HL-60 (cell line): ENCODE measurements around the gene DCP1B.

Source experiments
- DNase-seq, 2 experiments: peaks; one replicate each; pipeline ENCODE4 v3.0.0-alpha.2; 2010 to 2020; ENCODE audit warnings: low read depth in 1 of 2, low spot score in 1 of 2
- H3K27ac ChIP-seq: fragments of 250-450 bp; sonication (Bioruptor Pico); replicated peaks from 2 replicates; pipeline ENCODE4 v1.5.1; 2020; ENCODE audit warnings: mild to moderate bottlenecking, moderate library complexity
- H3K27me3 ChIP-seq: fragments of 250-450 bp; sonication (Bioruptor Pico); 2 replicates; pipeline ENCODE4 v1.5.1; 2021; ENCODE audit warnings: mild to moderate bottlenecking, moderate library complexity; ENCODE audit not compliant: insufficient read depth, poor library complexity, severe bottlenecking
- H3K4me3 ChIP-seq: replicated peaks from 2 replicates; pipeline ENCODE4 v1.5.1; 2011; ENCODE audit warnings: mild to moderate bottlenecking, control low read depth, low read length; ENCODE audit not compliant: insufficient read depth
- GABPA ChIP-seq: IDR thresholded peaks from 2 replicates; pipeline ENCODE4 v1.6.1; 2012; ENCODE audit warnings: low read depth
- POLR2AphosphoS5 ChIP-seq: IDR thresholded peaks from 2 replicates; pipeline ENCODE4 v1.6.1; 2012; ENCODE audit warnings: low read depth
- SPI1 ChIP-seq: IDR thresholded peaks from 2 replicates; pipeline ENCODE4 v1.6.1; 2012; ENCODE audit warnings: low read depth, mild to moderate bottlenecking, borderline replicate concordance
- TF ChIP-seq, protein P1 (sequence below): IDR thresholded peaks from 2 replicates; pipeline ENCODE4 v1.6.1; 2012; ENCODE audit warnings: low read depth; ENCODE audit not compliant: insufficient replicate concordance
- TF ChIP-seq, protein P2 (sequence below): IDR thresholded peaks from one replicate; pipeline ENCODE4 v1.5.1; 2011; ENCODE audit warnings: low read length, control low read depth, inconsistent platforms; ENCODE audit not compliant: insufficient read depth

The DCP1B gene

DNA sequence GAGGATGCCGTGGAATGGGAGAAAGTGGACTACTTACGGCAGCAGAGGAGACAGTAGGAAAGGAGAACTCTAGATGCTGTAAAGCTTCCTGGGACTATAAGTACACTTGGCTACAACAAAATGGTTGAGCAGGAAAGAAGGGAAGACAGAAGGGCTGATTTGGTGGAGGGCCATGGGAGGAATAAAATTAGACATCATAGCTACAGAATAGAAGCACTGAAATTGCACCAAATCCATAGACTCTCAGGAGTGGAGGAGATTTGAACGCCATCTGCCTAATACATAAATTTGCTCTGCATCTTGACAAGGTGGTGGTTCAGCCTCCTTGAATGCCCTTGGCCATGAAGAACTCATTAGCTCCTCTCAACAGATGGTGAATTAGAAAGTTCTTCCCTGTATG, 16.3 kb upstream of the DCP1B start:
- no peak for DNase-seq
- H3K27ac ChIP-seq, result no peak overlapping the region
- TF ChIP-seq, protein P1, sequence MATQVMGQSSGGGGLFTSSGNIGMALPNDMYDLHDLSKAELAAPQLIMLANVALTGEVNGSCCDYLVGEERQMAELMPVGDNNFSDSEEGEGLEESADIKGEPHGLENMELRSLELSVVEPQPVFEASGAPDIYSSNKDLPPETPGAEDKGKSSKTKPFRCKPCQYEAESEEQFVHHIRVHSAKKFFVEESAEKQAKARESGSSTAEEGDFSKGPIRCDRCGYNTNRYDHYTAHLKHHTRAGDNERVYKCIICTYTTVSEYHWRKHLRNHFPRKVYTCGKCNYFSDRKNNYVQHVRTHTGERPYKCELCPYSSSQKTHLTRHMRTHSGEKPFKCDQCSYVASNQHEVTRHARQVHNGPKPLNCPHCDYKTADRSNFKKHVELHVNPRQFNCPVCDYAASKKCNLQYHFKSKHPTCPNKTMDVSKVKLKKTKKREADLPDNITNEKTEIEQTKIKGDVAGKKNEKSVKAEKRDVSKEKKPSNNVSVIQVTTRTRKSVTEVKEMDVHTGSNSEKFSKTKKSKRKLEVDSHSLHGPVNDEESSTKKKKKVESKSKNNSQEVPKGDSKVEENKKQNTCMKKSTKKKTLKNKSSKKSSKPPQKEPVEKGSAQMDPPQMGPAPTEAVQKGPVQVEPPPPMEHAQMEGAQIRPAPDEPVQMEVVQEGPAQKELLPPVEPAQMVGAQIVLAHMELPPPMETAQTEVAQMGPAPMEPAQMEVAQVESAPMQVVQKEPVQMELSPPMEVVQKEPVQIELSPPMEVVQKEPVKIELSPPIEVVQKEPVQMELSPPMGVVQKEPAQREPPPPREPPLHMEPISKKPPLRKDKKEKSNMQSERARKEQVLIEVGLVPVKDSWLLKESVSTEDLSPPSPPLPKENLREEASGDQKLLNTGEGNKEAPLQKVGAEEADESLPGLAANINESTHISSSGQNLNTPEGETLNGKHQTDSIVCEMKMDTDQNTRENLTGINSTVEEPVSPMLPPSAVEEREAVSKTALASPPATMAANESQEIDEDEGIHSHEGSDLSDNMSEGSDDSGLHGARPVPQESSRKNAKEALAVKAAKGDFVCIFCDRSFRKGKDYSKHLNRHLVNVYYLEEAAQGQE, result no peak
- TF ChIP-seq GABPA (no peak), SPI1 (no peak), POLR2AphosphoS5 (no peak)
- TF ChIP-seq, protein P2, sequence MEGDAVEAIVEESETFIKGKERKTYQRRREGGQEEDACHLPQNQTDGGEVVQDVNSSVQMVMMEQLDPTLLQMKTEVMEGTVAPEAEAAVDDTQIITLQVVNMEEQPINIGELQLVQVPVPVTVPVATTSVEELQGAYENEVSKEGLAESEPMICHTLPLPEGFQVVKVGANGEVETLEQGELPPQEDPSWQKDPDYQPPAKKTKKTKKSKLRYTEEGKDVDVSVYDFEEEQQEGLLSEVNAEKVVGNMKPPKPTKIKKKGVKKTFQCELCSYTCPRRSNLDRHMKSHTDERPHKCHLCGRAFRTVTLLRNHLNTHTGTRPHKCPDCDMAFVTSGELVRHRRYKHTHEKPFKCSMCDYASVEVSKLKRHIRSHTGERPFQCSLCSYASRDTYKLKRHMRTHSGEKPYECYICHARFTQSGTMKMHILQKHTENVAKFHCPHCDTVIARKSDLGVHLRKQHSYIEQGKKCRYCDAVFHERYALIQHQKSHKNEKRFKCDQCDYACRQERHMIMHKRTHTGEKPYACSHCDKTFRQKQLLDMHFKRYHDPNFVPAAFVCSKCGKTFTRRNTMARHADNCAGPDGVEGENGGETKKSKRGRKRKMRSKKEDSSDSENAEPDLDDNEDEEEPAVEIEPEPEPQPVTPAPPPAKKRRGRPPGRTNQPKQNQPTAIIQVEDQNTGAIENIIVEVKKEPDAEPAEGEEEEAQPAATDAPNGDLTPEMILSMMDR, result no peak

GRCh38 chr12:2019126-2019525, 14.9 kb upstream of the DCP1B start:
- H3K27me3 ChIP-seq, result peaks cover 2% of the 10 kb centered on the region
- no peak overlapping the region for H3K4me3 ChIP-seq
- DNase-seq, result no peak
- H3K27ac ChIP-seq, result no peak overlapping the region
- TF ChIP-seq, protein P1, result no peak
- no peak for TF ChIP-seq SPI1
- TF ChIP-seq GABPA, result no peak
- TF ChIP-seq POLR2AphosphoS5, result no peak
- TF ChIP-seq, protein P2, result no peak

More for the DNA sequence above, 16.3 kb upstream of the DCP1B start:
- H3K27me3 ChIP-seq, result peaks cover 2% of the 10 kb centered on the region
- H3K4me3 ChIP-seq, result no peak overlapping the region

- Histone ChIP-seq H3K27me3 (peaks cover 2% of the 10 kb centered on the region), H3K27ac (no peak overlapping the region), H3K4me3 (no peak overlapping the region)
- no peak for DNase-seq
- TF ChIP-seq GABPA (no peak), SPI1 (no peak), POLR2AphosphoS5 (no peak)
- TF ChIP-seq, protein P1, result no peak
- TF ChIP-seq, protein P2, result no peak
Observed at GRCh38 chr12:2018391-2018790, 14.1 kb upstream of the DCP1B start.
